WTC11 (cell line): ENCODE measurements around the gene ITPR1. TPM values are rescaled to one million over a fixed set of nuclear protein-coding genes. Genes with fewer than 3 reads are reported as not detected.

Source experiments
- ATAC-seq: fragments of 200-7000 bp; cut with Tn5 transposase; 2 replicates; pipeline ENCODE4 v1.10.0; 2021; ENCODE audit warnings: mild to moderate bottlenecking, moderate library complexity
- CTCF ChIA-PET: fragments of 300-600 bp; sonication (Branson Sonifier 250); formaldehyde crosslinking; loops from one replicate; lab custom pipeline; 2021; ENCODE audit warnings: antibody characterized with exemption; lab: Charles Lee
- POLR2A ChIA-PET: fragments of 350-600 bp; sonication (Branson Sonifier 250); formaldehyde crosslinking; loops from one replicate; lab custom pipeline; 2021; ENCODE audit warnings: antibody characterized with exemption; lab: Charles Lee
- DNase-seq: peaks from one replicate; pipeline ENCODE4 v3.0.0; 2021; ENCODE audit warnings: low spot score
- H3K27ac Mint-ChIP-seq: 2 replicates; pipeline ENCODE4 v1.8.0; 2021; ENCODE audit warnings: mixed read lengths
- H3K27me3 Mint-ChIP-seq: 2 replicates; pipeline ENCODE4 v1.8.0; 2021; ENCODE audit warnings: low read depth, mild to moderate bottlenecking, moderate library complexity, mixed read lengths
- H3K36me3 Mint-ChIP-seq: 2 replicates; pipeline ENCODE4 v1.8.0; 2021; ENCODE audit warnings: mixed read lengths
- H3K4me1 Mint-ChIP-seq: 2 replicates; pipeline ENCODE4 v1.8.0; 2022; ENCODE audit warnings: mixed read lengths
- H3K4me3 Mint-ChIP-seq: 2 replicates; pipeline ENCODE4 v1.8.0; 2021; ENCODE audit warnings: mild to moderate bottlenecking, moderate library complexity, mixed read lengths
- H3K9me3 Mint-ChIP-seq: 2 replicates; pipeline ENCODE4 v1.8.0; 2021; ENCODE audit warnings: mixed read lengths
- AR ChIP-seq: fragments of 250-450 bp; sonication (Bioruptor Pico); IDR thresholded peaks from 2 replicates; pipeline ENCODE4 v1.9.0; 2021; ENCODE audit warnings: mild to moderate bottlenecking
- ARID4B ChIP-seq: sonication (generic); formaldehyde crosslinking; IDR thresholded peaks from 2 replicates; pipeline ENCODE4 v1.8.0; 2023; ENCODE audit warnings: missing genetic modification reagents, mild to moderate bottlenecking, borderline replicate concordance
- ATF3 ChIP-seq: sonication (generic); formaldehyde crosslinking; conservative IDR thresholded peaks from 2 replicates; pipeline ENCODE4 v1.8.1; 2022; ENCODE audit warnings: mild to moderate bottlenecking, missing genetic modification reagents
- CDX4 ChIP-seq: fragments of 250-450 bp; sonication (Bioruptor Pico); IDR thresholded peaks from 2 replicates; pipeline ENCODE4 v1.9.0; 2021; ENCODE audit warnings: moderate library complexity, mild to moderate bottlenecking, inconsistent platforms, borderline replicate concordance
- ERG ChIP-seq: fragments of 250-450 bp; sonication (Bioruptor Pico); IDR thresholded peaks from 2 replicates; pipeline ENCODE4 v1.8.0; 2021; ENCODE audit warnings: mild to moderate bottlenecking
- ESRRA ChIP-seq: sonication (generic); formaldehyde crosslinking; IDR thresholded peaks from 2 replicates; pipeline ENCODE4 v1.8.1; 2022; ENCODE audit warnings: mild to moderate bottlenecking, missing genetic modification reagents, borderline replicate concordance
- FOXJ3 ChIP-seq: sonication (generic); formaldehyde crosslinking; IDR thresholded peaks from 2 replicates; pipeline ENCODE4 v1.9.0; 2021; ENCODE audit warnings: missing genetic modification reagents, mild to moderate bottlenecking, borderline replicate concordance
- GABPB1 ChIP-seq: sonication (generic); formaldehyde crosslinking; IDR thresholded peaks from 2 replicates; pipeline ENCODE4 v1.8.1; 2023; ENCODE audit warnings: mild to moderate bottlenecking, missing genetic modification reagents
- GTF2I ChIP-seq: fragments of 250-450 bp; sonication (Bioruptor Pico); conservative IDR thresholded peaks from 2 replicates; pipeline ENCODE4 v1.4.0; 2021; ENCODE audit warnings: mild to moderate bottlenecking
- HMGA2 ChIP-seq: fragments of 250-450 bp; sonication (Bioruptor Pico); IDR thresholded peaks from 2 replicates; pipeline ENCODE4 v1.4.0; 2021; ENCODE audit warnings: mild to moderate bottlenecking, moderate library complexity
- MXD4 ChIP-seq: fragments of 250-450 bp; sonication (Bioruptor Pico); IDR thresholded peaks from 2 replicates; pipeline ENCODE4 v1.8.0; 2021; ENCODE audit warnings: mild to moderate bottlenecking, moderate library complexity, borderline replicate concordance
- NR1H2 ChIP-seq: sonication (generic); formaldehyde crosslinking; IDR thresholded peaks from 2 replicates; pipeline ENCODE4 v1.9.0; 2021; ENCODE audit warnings: mild to moderate bottlenecking, moderate library complexity, missing genetic modification reagents
- PRDM15 ChIP-seq: sonication (generic); formaldehyde crosslinking; IDR thresholded peaks from 2 replicates; pipeline ENCODE4 v1.8.0; 2022; ENCODE audit warnings: missing genetic modification reagents
- RORB ChIP-seq: fragments of 250-450 bp; sonication (Bioruptor Pico); IDR thresholded peaks from 2 replicates; pipeline ENCODE4 v1.9.0; 2021; ENCODE audit warnings: mild to moderate bottlenecking
- TP53 ChIP-seq: sonication (generic); formaldehyde crosslinking; IDR thresholded peaks from 2 replicates; pipeline ENCODE4 v1.8.1; 2023; ENCODE audit warnings: mild to moderate bottlenecking, missing genetic modification reagents
- USF2 ChIP-seq: sonication (generic); formaldehyde crosslinking; IDR thresholded peaks from 2 replicates; pipeline ENCODE4 v1.8.1; 2023; ENCODE audit warnings: mild to moderate bottlenecking, missing genetic modification reagents, moderate library complexity
- ZMAT4 ChIP-seq: fragments of 250-450 bp; sonication (Bioruptor Pico); IDR thresholded peaks from 2 replicates; pipeline ENCODE4 v1.9.0; 2021; ENCODE audit warnings: mild to moderate bottlenecking
- ZNF317 ChIP-seq: sonication (generic); formaldehyde crosslinking; IDR thresholded peaks from 2 replicates; pipeline ENCODE4 v1.8.1; 2023; ENCODE audit warnings: low read depth, mild to moderate bottlenecking, moderate library complexity, missing genetic modification reagents, borderline replicate concordance
- ZNF423 ChIP-seq: fragments of 250-450 bp; sonication (Bioruptor Pico); IDR thresholded peaks from 2 replicates; pipeline ENCODE4 v2.1.2; 2022; ENCODE audit warnings: mild to moderate bottlenecking, moderate library complexity
- total RNA-seq: library from RNA; stranded (reverse); gene quantifications from 3 replicates; pipeline ENCODE4 v1.2.3, GENCODE V29; 2021

ITPR1 gene
- total RNA-seq, 1 experiment from 2014 or later = 11.8 TPM

GRCh38 chr3:4693620-4694019 is 200.5 kb downstream of the ITPR1 start (continued):
- TF ChIP-seq TP53 (CRISPR knock-in tag) (no peak), FOXJ3 (CRISPR knock-in tag) (no peak), NR1H2 (CRISPR knock-in tag) (no peak)

GRCh38 chr3:4695846-4696245 is 202.7 kb downstream of the ITPR1 start:
- ATAC-seq (no peak), DNase-seq (no peak)
- POLR2A ChIA-PET = no interaction called here
- Mint-ChIP-seq H3K4me1 (peaks cover 33% of the 10 kb centered on the region), H3K36me3 (peaks cover 12% of the 10 kb centered on the region), H3K9me3 (no peaks in the 10 kb centered on the region), H3K27ac (no peak overlapping the region), H3K27me3 (no peaks in the 10 kb centered on the region; the same call in 1 of the 2 replicates), H3K4me3 (no peak overlapping the region)
- TF ChIP-seq USF2 (CRISPR knock-in tag) (no peak), ESRRA (CRISPR knock-in tag) (no peak), AR (CRISPR knock-in tag) (no peak), ARID4B (no peak), ATF3 (CRISPR knock-in tag) (no peak), GABPB1 (no peak), CDX4 (CRISPR knock-in tag) (no peak), RORB (CRISPR knock-in tag) (no peak)
- CTCF ChIA-PET = interaction anchor here (1.0 kb wide), 1 partner anchor 16 kb away, joined by 3 read pairs; no protein-coding TSS in a partner anchor

GRCh38 chr3:4696266-4696665 is 203.1 kb downstream of the ITPR1 start:
- POLR2A ChIA-PET = no interaction called here
- H3K27ac Mint-ChIP-seq = no peak overlapping the region
- TF ChIP-seq HMGA2 (CRISPR knock-in tag) (no peak), ZMAT4 (CRISPR knock-in tag) (no peak), ZNF423 (CRISPR knock-in tag) (no peak), PRDM15 (no peak), ERG (no peak), MXD4 (CRISPR knock-in tag) (no peak), TP53 (CRISPR knock-in tag) (no peak), GTF2I (CRISPR knock-in tag) (no peak), ZNF317 (no peak)

More at GRCh38 chr3:4696266-4696665, 203.1 kb downstream of the ITPR1 start:
- Mint-ChIP-seq H3K9me3 (no peaks in the 10 kb centered on the region), H3K36me3 (peaks cover 10% of the 10 kb centered on the region), H3K4me3 (no peak overlapping the region), H3K4me1 (peaks cover 33% of the 10 kb centered on the region), H3K27me3 (no peaks in the 10 kb centered on the region; the same call in 1 of the 2 replicates)
- no peak for ATAC-seq
- DNase-seq = no peak
- CTCF ChIA-PET = interaction anchor here (1.0 kb wide), 1 partner anchor 15 kb away, joined by 3 read pairs; no protein-coding TSS in a partner anchor
